GM18499 (cell line): Measurements from ENCODE around the gene MAST3.

Experiments
- ATAC-seq: cut with Tn5 transposase; IDR thresholded peaks from one replicate; pipeline ENCODE4 v1.9.1; 2021; ENCODE audit warnings: moderate number of reproducible peaks; ENCODE audit not compliant: insufficient read depth, unreplicated experiment

MAST3 gene

GRCh38 chr19:18131841-18132596 lies 34.4 kb downstream of the MAST3 start:
- no peak for ATAC-seq

GRCh38 chr19:18135712-18136584 lies 38.4 kb downstream of the MAST3 start:
- ATAC-seq = no peak

GRCh38 chr19:18137242-18137641 lies 39.7 kb downstream of the MAST3 start:
- ATAC-seq = no peak

GRCh38 chr19:18137657-18138339 lies 40.2 kb downstream of the MAST3 start:
- no peak for ATAC-seq

- ATAC-seq = no peak
Observed at GRCh38 chr19:18140473-18140872, 42.9 kb downstream of the MAST3 start.

GRCh38 chr19:18141031-18141430 lies 43.5 kb downstream of the MAST3 start:
- ATAC-seq = no peak

GRCh38 chr19:18143902-18144301 lies 46.3 kb downstream of the MAST3 start:
- ATAC-seq = no peak

- ATAC-seq = no peak
Observed at GRCh38 chr19:18144361-18144760, 46.8 kb downstream of the MAST3 start.

GRCh38 chr19:18144906-18145305 lies 47.3 kb downstream of the MAST3 start:
- ATAC-seq = no peak

- ATAC-seq = no peak
Observed at GRCh38 chr19:18145391-18145999, 47.9 kb downstream of the MAST3 start.

GRCh38 chr19:18147396-18147795 lies 49.8 kb downstream of the MAST3 start:
- ATAC-seq = no peak

GRCh38 chr19:18149596-18149975 lies 52.0 kb downstream of the MAST3 start:
- no peak for ATAC-seq

- no peak for ATAC-seq
Observed at GRCh38 chr19:18150776-18151624, 53.4 kb downstream of the MAST3 start.

- ATAC-seq = peak; percentile 57
Observed at GRCh38 chr19:18152442-18152816, 54.9 kb downstream of the MAST3 start.

GRCh38 chr19:18152817-18153555 lies 55.4 kb downstream of the MAST3 start, which contains the start of gene PIK3R2:
Gene PIK3R2 (plus strand): TSS chr19:18153163. CDS start chr19:18155880, 2,717 bp downstream.
- peak; percentile 44 for ATAC-seq

- no peak for ATAC-seq
Observed at GRCh38 chr19:18153556-18154134, 56.1 kb downstream of the MAST3 start.

GRCh38 chr19:18155095-18156087 lies 57.8 kb downstream of the MAST3 start:
- no peak for ATAC-seq
